Activated CD8-positive, alpha-beta T cell treated with anti-CD3 and anti-CD28 coated beads for 36 hours (primary cell): ENCODE results near the gene TBC1D14. TPM values are rescaled to one million over a fixed set of nuclear protein-coding genes. Genes with fewer than 3 reads are reported as not detected.

Experiments used
- ATAC-seq: fragments of 200-7000 bp; cut with Tn5 transposase; one replicate; pipeline ENCODE4 v1.10.0; 2021; ENCODE audit warnings: mild to moderate bottlenecking, moderate library complexity
- CTCF ChIA-PET: fragments of 350-600 bp; sonication (Branson Sonifier 250); formaldehyde crosslinking; loops from one replicate; lab custom pipeline; 2021; ENCODE audit warnings: antibody characterized with exemption; lab: Charles Lee
- POLR2A ChIA-PET: fragments of 350-600 bp; sonication (Branson Sonifier 250); formaldehyde crosslinking; loops from one replicate; lab custom pipeline; 2021; ENCODE audit warnings: antibody characterized with exemption; lab: Charles Lee
- DNase-seq: peaks from one replicate; pipeline ENCODE4 v3.0.0-alpha.2; 2020
- H3K27ac Mint-ChIP-seq: one replicate; pipeline ENCODE4 v1.8.0; 2021; ENCODE audit warnings: mild to moderate bottlenecking, mixed read lengths
- H3K27me3 Mint-ChIP-seq: one replicate; pipeline ENCODE4 v1.8.0; 2021; ENCODE audit warnings: mixed read lengths
- H3K36me3 Mint-ChIP-seq: one replicate; pipeline ENCODE4 v1.8.0; 2021; ENCODE audit warnings: low read depth, mixed read lengths
- H3K4me1 Mint-ChIP-seq: one replicate; pipeline ENCODE4 v1.8.0; 2021; ENCODE audit warnings: low read depth, mixed read lengths
- H3K4me3 Mint-ChIP-seq: one replicate; pipeline ENCODE4 v1.8.0; 2021; ENCODE audit warnings: mild to moderate bottlenecking, moderate library complexity, mixed read lengths
- H3K9me3 Mint-ChIP-seq: one replicate; pipeline ENCODE4 v1.8.0; 2021; ENCODE audit warnings: mixed read lengths
- CTCF ChIP-seq: fragments of 200-600 bp; IDR thresholded peaks from one replicate; pipeline ENCODE4 v1.8.0; 2022; ENCODE audit warnings: antibody characterized with exemption, mild to moderate bottlenecking
- intact Hi-C: fragments of 100-400 bp; cut with micrococcal nuclease; formaldehyde crosslinking; loops from one replicate; pipeline ENCODE4 v1.10.0; 2022
- total RNA-seq, 2 experiments: library from RNA; stranded (reverse); gene quantifications; one replicate each; pipeline ENCODE4 v1.2.3, GENCODE V29; 2021

TBC1D14 gene
- total RNA-seq, 2 experiments from 2014 or later = 34.7 to 36.3 TPM

GRCh38 chr4:7021355-7021754 is 111.7 kb downstream of the TBC1D14 start:
- ChIA-PET POLR2A (no interaction called here), CTCF (no interaction called here)
- H3K9me3 Mint-ChIP-seq = no peaks in the 10 kb centered on the region
- H3K4me3 Mint-ChIP-seq = no peak overlapping the region
- no peaks in the 10 kb centered on the region for H3K27me3 Mint-ChIP-seq
- H3K27ac Mint-ChIP-seq = no peak overlapping the region
- peaks cover 20% of the 10 kb centered on the region for H3K36me3 Mint-ChIP-seq
- TF ChIP-seq CTCF = no peak
- no peak for DNase-seq
- ATAC-seq = no peak
- intact Hi-C loops = no loop called here
- no peaks in the 10 kb centered on the region for H3K4me1 Mint-ChIP-seq

- H3K4me1 Mint-ChIP-seq = peaks cover under 1% of the 10 kb centered on the region
- peaks cover 22% of the 10 kb centered on the region for H3K36me3 Mint-ChIP-seq
- H3K4me3 Mint-ChIP-seq = no peak overlapping the region
- no peak for DNase-seq
- ChIA-PET CTCF (no interaction called here), POLR2A (no interaction called here)
- H3K9me3 Mint-ChIP-seq = no peaks in the 10 kb centered on the region
- no peaks in the 10 kb centered on the region for H3K27me3 Mint-ChIP-seq
- TF ChIP-seq CTCF = no peak
- ATAC-seq = no peak
- H3K27ac Mint-ChIP-seq = no peak overlapping the region
- intact Hi-C loops = no loop called here
Measured at GRCh38 chr4:7021930-7022664, 112.5 kb downstream of the TBC1D14 start.

- CTCF ChIA-PET = no interaction called here
- H3K36me3 Mint-ChIP-seq = peaks cover 32% of the 10 kb centered on the region
- no peak overlapping the region for H3K27ac Mint-ChIP-seq
Measured at GRCh38 chr4:7023486-7023885, 113.9 kb downstream of the TBC1D14 start.

GRCh38 chr4:7023901-7024300 is 114.3 kb downstream of the TBC1D14 start:
- ATAC-seq (no peak), DNase-seq (no peak)
- Mint-ChIP-seq H3K4me1 (peaks cover 5% of the 10 kb centered on the region), H3K4me3 (no peak overlapping the region), H3K9me3 (no peaks in the 10 kb centered on the region), H3K27ac (no peak overlapping the region), H3K27me3 (no peaks in the 10 kb centered on the region), H3K36me3 (peaks cover 32% of the 10 kb centered on the region)
- ChIA-PET CTCF (no interaction called here), POLR2A (interaction anchor here (1.8 kb wide), 1 partner anchor 44 kb away, joined by 4 read pairs; the partner anchor contains the start of gene GRPEL1)
- intact Hi-C loops = no loop called here
- TF ChIP-seq CTCF = no peak

More at GRCh38 chr4:7023486-7023885, 113.9 kb downstream of the TBC1D14 start:
- Mint-ChIP-seq H3K9me3 (no peaks in the 10 kb centered on the region), H3K4me3 (no peak overlapping the region), H3K27me3 (no peaks in the 10 kb centered on the region), H3K4me1 (peaks cover 5% of the 10 kb centered on the region)
- DNase-seq (no peak), ATAC-seq (no peak)
- no peak for TF ChIP-seq CTCF
- POLR2A ChIA-PET = interaction anchor here (1.8 kb wide), 1 partner anchor 44 kb away, joined by 4 read pairs; the partner anchor contains the start of gene GRPEL1
- intact Hi-C loops = no loop called here

- H3K9me3 Mint-ChIP-seq = no peaks in the 10 kb centered on the region
- no peak overlapping the region for H3K4me3 Mint-ChIP-seq
- ChIA-PET POLR2A (interaction anchor here (1.8 kb wide), 1 partner anchor 43 kb away, joined by 4 read pairs; the partner anchor contains the start of gene GRPEL1), CTCF (no interaction called here)
- peaks cover 5% of the 10 kb centered on the region for H3K4me1 Mint-ChIP-seq
- DNase-seq (no peak), ATAC-seq (no peak)
- H3K27me3 Mint-ChIP-seq = no peaks in the 10 kb centered on the region
- TF ChIP-seq CTCF = no peak
- H3K36me3 Mint-ChIP-seq = peaks cover 35% of the 10 kb centered on the region
- H3K27ac Mint-ChIP-seq = no peak overlapping the region
- intact Hi-C loops = no loop called here
Measured at GRCh38 chr4:7024336-7024890, 114.8 kb downstream of the TBC1D14 start.
